HG02571 (cell line): Measurements from ENCODE around the gene EMID1.
A peak's percentile ranks its signal among the peaks of the same experiment; 100 is the strongest.

Experiments
- ATAC-seq: cut with Tn5 transposase; IDR thresholded peaks from one replicate; pipeline ENCODE4 v1.9.1; 2021; ENCODE audit warnings: mild to moderate bottlenecking, moderate library complexity; ENCODE audit not compliant: unreplicated experiment

EMID1 gene

DNA sequence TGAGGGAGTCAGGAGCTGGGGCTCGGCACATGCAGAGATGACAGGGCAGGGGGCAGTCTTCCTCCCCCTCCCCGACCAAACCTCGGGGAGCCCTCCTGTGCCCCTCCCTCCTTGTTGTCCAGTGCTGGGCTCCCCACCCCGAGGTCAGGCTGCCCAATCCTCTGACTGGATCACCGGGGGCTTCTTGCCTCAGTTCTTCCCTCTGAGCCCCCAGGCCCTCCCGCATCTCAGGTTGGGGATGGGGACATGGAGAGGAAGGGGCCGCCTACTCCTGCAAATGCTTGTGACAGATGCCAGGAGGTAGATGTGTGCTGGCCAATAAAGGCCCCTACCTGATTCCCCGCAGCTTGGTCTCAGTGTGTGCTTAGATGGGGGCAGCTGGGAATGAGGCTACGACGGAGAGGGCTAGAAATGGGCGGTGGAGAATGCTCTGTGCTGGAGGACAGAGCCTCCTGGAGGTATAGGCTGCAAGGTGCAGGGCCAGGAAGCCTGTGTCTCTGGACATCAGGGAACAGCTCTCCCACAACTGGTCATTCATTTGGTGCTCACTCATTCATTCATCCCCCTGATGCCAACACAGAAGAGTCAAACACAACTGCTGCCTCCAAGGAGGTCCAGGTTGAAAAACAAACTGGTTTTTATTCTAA lies 53.7 kb downstream of the EMID1 start:
- no peak for ATAC-seq

DNA sequence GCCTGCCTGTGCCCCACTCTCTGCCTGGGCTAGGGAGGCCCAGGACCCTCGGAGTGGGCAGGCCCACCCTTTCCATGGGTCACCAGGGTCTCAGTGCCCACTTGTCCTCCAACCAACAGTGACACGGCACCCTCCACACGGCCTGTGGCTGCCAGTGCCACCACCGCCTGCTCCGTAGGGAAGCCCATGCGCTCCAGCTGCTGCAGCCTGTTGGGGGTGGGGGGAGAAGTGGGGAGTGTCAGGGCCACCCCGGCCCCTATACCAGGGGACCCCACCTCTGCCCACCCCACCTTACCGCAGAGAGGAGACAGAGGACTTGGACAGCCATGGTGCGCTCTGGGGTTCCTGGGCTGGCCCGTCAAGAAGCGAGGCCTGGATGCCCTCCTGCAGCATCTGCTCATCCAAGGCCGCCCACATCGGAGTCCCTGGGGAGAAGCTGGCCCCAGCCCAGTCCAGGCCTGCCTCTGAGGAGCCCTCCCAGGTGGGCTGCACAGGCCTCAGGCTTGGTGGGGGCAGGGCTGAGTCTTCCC lies 54.4 kb downstream of the EMID1 start:
- ATAC-seq, result no peak

DNA sequence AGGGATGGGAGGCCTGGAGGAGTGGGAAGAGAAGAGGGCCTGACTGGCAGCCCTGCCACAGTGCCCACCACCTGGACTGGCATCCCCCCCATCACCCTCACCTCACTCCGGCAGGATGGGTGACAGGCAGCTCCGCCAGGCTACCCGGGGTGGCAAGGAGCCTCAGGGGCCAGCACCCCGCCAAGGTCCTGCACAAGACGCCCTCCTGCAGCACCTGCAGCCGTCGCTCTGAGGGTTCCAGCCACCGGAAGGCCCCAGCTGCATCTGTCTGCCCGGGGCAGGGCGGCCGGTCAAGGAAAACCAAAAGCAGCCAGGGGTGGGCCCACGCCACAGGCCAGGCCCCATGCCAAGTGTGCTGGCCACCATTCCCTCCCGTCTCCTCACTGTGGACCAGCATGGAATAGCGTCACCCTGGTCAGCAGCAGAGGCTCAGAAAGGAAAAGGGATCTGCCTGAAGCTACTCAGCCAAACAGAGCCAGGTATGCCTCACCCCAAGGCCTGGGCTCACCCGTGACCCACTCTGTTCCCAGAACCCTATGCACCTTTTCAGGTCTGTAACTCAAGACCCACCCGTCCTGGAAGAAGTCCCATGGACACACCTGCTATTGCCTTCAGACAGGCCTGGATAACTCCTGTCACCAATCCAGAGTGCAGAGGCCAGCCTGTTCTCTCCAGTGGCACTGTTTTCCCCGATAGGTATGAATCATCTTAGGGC lies 55.1 kb downstream of the EMID1 start:
- ATAC-seq, result no peak

DNA sequence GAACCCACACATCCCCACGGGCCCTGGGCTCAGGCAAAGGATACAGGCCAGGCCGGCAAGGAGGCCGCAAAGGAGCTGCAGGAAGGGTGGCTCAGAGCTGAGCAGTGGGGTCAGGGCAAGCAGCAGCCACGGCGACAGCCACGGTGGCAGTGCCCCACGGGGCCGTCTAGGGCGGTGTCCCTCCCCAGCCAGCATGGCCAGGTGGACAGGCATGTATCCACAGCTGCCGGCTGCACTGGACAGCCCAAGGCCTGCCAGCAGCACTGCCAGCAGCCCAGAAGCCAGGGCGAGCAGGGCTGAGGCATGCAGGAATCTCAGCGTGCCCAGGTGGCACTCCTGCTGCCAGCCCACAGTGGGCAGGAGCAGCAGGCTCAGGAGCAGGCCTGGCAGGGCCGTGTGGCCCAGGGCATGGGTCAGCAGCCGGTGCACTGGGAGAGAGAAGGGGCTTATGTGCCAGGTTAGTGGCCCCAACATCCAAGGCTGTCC lies 58.1 kb downstream of the EMID1 start:
- ATAC-seq, result no peak

DNA sequence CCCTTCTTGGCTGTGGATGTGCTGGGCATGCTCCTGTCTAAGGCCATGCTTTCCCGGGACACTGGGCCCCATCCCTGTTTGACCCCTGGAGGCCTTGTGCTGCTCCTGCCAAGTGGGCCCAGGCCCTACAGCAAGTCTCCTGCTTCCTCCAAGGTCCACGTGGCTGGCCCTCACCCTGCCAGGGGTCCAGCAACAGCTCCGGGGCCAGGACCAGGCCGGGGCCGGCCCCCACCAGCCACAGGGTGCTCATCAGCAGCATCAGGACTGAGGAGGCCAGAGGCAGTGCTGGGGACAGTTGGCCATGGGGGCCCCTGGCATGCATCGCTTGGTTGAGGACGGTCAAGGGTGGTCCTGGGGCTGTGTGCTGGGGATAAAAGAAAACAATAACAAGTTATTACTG lies 59.6 kb downstream of the EMID1 start:
- ATAC-seq, result no peak

DNA sequence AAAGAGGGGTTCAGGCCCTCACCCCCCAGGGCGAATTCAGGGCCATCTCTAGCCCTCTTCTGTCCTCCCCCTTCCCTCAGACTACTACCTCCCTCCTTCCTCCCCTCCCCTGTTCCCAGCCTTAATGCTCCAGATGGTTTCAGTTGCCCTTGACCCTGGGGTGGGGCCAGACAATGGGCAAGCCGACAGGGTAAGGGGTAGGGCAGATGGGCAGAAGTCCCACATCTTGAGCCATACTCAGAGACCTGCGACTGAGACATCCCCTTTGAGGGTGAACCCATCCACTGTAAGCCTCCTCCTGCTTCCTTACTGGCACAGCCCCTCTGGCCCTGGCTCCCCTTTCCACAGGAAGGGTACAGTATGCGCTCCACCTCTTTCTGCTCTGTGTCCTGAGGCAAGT lies 60.2 kb downstream of the EMID1 start:
- no peak for ATAC-seq

DNA sequence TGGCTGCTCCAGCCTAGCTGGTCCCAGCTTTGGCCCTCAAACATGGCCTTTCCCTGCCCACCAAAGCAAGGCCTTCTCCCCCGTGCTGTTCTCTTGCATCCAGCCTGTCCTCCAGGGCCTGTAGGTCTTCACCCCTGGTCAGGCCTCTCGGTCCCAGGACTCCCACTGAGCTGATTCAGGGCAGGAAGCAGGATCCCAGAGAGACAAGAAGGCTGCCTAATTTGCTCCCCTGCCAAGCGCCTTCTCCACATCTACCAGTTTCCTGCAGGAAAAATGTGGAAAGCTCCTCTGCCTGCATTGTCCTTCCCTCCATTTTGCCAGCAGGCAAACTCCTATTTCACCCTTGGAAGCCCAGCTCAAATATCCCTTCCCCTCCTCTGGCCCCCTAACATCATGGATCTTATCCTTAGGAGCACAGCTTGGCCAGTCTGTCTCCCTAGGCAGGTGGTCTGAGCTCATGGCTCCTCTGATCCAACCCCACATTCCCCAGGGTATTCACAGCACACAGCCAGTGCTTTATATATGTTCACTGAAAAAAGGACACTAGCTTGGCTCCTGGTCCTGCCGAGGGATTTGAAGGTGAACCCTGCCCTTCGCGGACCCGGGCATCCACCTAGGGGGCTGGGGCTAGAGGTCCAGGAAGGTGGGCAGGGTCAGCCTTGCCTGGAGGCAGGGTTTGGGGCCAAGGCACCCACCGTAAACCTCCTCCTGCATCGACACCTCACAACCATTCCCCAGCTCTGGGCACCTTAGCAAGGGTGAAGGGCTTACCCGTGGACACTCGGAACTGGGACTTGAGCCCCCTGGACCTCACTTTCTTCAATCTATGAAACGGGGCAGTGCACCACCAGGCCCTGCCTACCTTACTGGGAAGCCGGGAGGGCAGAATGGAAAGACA lies 61.1 kb downstream of the EMID1 start:
- ATAC-seq, result no peak

DNA sequence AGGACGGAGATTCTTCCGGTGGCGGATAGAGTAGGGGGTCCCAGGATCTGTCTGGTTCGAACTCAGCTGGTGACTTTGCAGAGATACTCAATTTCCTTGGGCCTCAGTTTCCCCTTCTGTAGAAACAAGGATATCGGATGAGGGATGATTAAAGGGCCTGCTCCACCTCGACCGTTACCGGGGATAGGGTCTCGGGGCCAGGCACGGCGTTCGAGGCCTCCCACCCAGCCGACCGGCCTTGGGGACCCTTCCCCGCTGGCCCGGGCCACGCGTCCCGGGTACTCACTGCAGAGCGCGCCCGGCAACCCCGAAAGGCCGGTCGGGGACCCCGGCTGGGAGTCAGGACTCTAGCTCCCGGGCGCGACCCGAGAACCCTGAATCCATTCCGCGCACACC lies 61.8 kb downstream of the EMID1 start:
- peak; percentile 21 for ATAC-seq

DNA sequence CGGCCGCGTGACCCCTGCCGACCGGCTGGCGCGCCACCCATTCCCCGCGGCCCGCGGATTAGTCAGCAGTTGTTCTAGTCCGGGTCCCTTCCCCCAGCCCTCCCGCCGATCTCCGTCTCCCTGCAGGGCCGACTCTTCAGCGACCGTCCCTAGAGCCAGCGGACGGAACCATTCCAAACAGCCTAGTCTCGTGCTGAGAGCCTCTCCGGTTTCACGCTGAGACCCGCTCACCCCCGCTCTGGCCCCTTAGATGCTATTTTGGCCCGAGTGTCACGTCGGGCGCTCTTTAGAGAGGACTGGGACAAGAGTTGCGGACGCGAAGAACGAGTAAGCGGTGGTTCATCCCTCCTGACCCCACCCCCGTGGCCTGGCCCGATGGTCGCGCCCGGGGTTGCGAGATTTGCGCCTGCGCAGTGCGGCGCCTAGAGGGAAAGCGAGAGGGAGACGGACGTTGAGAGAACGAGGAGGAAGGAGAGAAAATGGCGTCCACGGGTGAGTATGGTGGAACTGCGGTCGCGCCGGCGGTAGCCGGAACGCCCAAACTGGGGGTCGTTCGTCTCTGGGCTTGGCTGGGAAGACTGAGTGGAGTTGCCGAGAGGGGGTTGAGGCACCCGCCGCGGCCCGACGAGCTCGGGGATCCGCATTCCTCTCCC lies 62.3 kb downstream of the EMID1 start, which contains the start of the genes EWSR1 and RHBDD3:
Gene EWSR1, plus strand, starts transcription at position 411 of the 653 bp plus-strand sequence. Its CDS starts 69 bp downstream, at position 480.
Gene RHBDD3, minus strand, starts transcription at position 124 of the 653 bp plus-strand sequence. CDS start 2,355 bp downstream, outside the sequence.
- ATAC-seq, result peak; percentile 73

DNA sequence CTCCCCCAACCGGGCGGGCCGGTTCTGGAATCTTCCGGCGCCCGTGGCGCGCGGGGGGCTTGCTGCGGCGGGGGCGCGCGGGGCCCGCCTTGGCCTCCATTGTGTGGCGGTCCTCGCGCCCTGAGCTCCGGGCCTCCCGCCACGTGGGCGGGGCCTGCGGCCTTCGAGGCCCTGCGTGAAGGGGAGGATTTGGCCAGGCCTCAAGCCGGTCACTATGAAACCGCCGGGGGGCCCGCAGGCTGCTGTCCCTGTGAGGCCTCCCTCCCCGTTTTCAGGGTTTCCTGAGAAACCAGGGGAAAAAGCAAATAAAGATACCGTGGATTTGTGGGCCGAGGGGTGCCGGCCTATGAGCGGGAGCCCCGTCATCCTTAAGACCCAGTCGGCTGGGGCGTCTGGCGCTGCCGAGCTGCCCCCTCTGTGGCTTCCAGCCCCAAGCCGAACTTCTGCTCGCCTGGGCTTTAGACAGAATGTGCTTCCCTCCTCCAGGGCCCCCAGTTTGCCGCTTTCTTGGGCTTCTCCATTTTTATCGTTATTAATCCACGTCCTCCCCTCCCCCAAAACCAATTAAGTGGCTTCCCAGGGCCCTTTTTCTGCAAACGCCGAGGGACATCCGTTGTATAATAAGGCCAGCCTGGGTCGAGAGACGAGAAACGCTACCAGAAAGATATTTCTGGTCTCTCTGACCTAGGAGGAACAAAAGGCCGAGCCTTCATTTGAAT lies 63.0 kb downstream of the EMID1 start:
- peak; percentile 16 for ATAC-seq

DNA sequence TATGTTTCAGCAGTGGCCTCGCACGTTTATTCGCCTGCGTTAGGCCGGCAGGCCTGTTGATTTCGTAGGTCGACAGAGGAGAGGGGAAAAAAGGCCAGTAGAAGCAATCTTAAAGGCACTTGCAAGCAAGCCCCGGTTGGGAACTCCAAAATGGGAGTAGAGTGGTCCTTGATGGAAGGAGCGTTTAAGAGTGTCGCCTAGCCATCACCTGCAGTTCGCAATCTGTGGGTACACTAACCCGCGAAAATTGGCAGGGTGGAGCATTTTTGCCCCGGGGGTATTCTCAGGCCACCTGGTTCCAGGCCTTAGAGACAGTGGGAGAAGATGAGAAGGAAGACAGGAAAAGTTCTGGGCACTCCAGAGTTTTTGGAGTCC lies 63.5 kb downstream of the EMID1 start:
- ATAC-seq, result no peak

DNA sequence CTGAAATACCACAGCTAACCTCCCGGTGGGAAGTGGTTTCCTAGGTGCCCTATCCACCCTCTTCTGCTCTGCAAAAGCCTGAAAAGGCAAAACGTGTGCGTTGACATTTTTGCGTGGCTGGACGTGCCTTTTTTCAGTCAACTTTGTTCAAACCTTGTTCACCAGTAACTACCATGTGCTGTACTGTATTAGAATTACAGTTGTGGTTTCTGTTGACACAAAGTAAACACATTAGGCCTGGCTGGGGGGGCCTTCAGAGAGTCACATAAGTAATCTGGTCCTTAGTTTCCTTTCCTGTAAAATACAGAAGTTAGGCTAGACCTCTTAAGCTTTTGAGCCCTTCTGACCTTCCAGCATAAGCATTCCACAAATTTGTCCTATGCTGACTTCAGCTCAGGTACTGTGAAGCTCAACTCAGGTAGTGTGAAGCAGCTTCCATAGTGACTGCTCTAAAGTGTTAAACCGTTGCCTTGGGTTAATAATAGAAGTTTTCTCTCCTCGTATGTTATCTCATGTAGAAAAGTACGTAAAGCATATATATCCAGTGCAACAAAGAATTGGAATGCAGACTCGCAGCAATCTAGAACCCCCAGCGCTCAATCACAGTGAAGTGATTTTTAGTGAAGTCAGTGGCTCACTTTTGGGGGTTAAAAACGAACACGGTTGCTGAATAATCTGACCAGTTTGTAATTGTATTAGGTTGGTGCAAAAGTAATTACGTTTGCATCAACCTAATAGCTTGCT lies 64.2 kb downstream of the EMID1 start:
- no peak for ATAC-seq

DNA sequence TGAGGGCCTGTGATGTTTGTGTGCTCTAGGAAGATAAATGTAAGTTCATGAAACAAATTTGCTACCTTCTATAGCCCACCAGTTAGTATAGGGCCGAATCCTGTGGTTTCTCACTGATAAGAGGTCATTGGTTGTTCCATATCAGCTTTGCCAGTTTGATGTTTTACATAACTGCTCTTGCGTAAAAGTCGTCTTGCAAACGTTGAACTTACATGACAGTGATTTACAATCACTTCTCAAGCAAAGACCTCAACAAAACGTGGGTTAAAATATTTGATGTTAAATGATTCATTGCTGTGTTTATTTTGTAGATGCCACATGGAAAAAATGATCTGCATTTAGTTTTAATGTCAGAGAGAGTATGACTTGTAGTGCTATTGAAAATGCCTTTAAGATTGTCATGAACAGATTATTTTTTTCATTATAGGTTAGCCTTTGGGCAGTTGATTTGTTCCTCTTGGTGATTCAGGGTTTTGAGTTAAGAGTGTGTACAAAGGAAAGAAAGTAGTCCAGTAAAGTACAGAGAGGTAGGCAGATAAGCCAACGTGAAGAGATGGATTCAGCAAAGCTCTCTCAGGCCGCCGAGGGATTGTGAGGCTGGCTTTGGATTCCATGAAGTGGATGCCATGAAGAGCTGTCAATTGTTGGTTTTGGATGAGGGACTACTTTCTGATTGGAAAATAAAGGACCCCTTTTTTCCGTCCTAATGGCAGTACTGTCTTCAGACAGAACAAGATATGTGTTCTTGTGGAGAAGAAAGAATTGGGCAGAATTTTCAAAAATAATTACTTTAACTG lies 65.0 kb downstream of the EMID1 start:
- ATAC-seq, result no peak

DNA sequence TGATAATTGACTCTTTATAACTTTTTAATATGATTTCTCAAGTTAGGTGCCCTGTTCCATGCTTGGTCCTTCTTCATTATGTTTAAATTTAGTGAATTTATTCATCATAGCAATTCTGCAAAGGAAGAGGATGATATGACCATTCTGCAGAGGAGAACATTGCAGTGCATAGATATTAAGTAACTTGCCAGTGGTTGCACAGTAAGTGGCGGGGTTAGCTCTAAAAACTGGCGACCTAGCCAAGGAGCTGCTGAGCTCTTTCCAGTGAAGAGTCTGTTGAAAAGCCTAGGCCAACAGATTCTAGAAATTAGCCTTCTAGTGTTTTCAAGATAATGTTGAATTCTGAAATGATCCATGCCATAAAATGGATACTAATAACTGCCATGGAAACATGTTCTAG lies 66.9 kb downstream of the EMID1 start:
- no peak for ATAC-seq

DNA sequence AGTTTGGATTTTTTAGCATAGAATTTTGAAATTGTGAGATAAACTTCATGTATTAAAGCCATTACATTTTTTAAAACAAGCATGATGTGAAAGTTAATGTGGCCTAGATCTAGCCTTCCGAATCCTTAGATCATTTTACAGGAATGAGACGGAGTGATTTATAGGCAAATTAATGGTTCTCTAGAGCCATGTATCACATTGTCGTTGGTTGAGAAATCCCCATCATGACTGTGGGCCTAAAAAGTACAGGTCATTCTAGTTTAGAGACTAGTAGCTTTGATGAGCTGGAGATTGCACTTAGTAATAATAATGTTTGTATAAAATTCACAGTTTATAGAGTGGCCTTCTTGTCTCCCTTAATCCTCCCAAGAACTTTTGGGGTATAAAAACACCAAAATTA lies 69.5 kb downstream of the EMID1 start:
- ATAC-seq, result no peak

DNA sequence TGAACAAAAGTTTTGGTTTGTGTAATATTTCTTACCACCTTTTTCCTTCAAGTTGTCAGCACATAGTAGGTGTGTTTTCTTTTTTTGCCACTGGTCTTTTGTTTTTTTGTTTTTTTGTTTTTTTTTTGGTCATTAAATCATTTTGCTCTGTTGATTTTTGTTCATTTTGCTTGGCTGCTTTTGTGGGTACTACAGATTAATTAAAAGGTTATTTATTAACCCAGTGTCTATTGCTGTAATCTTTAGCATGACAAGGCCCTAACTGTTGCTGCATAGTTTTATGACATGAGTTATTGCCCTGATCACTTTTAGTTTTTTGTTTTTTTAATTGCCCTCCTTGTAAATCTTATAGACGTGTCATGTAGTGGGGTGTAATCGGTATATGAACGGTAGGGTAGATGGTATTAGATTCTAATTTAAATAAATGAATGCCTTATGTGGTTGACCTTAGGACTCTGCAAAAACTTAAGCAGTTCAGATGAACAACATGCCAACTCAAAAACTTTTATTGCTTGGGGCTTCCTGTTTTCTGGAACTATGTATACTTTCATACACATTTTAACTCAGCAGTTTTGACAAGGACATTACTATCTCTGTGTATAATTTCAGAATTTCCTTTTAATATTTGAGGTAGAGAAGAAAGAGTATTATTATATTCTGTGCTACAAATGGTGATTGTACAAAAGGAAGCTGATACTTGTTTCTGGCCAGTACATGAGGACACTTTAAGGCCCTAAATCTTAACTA lies 70.3 kb downstream of the EMID1 start:
- ATAC-seq, result no peak

DNA sequence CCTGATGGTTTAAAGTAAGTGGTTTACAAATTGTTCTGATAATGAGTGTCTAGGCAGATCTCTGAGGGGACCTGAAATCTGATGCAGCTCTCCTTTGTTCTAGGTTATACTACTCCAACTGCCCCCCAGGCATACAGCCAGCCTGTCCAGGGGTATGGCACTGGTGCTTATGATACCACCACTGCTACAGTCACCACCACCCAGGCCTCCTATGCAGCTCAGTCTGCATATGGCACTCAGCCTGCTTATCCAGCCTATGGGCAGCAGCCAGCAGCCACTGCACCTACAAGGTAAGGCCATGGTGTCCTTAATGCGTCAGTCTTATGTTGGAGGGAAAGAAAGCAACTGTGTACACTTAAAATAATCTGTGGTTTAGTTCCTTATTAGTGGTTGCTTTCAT lies 72.2 kb downstream of the EMID1 start:
- ATAC-seq, result no peak

DNA sequence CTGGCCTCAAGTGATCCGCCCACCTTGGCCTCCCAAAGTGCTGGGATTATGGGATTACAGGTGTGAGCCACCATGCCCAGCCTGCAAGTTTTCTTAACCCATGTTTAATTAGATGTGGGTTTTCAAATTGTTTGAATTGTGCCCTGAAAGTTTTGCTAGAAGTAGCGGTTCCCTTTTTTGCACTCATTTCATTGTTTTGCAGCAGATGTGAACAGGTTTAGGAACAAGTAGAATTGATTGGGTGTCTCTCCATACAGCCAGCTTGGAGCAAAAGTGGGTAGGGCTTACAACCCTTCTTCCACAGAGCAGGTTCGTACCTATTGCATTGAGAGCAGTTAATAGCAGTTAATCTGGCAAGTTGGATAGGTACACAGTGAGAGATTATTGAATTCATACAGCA lies 78.5 kb downstream of the EMID1 start:
- no peak for ATAC-seq
